ENCODE results near the gene PHETA2. TPM values are rescaled to one million over a fixed set of nuclear protein-coding genes. Genes with fewer than 3 reads are reported as not detected.
A peak's percentile ranks its signal among the peaks of the same experiment; 100 is the strongest.

The PHETA2 gene
- total and polyA plus RNA-seq, 2 of the 8 experiments (the other 6 are each of a cell fraction or from before 2014, with no cell fraction given), result 7.4 to 7.6 TPM

DNA sequence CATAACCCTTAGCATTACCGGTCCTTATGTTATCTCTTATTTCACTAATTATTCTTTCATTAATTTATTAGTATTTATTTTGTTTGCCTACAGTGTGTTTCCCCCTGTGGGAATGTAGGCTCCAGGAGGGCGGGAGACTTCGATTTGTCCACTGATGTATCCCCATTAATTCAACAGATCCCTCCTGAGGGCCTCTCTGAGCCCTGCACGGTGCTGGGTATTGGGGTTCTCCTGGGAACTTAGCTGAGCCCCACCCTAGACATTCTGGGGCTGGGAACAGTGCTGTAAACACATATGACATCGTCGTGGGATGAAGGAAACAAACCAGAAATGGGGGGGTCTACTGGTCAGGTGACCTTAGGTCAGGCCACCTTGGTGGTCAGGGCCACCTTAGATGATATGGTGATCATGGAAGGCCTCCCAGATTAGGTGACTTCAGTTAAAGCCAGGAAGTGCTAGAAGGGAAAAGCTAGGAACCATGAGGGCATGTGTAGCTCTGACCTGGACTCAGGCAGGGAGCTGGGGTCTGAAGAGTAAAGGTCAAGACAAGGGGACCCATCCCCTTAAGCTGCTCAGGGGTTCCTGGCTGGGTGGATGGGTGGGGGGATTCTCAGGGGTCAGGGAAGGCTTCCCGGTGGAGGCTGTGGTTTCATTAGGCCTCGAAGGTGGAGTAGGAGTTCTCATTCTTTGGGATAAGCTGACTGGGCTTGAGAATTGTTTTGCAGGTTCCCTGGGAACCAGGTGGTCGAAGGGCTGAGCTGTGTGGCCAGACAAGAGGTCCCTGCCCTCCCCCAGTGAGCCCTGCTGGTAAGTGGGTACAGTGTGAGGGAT is 1.0 kb downstream of the PHETA2 start:
- FAIRE-seq, result no peak

More for the DNA sequence above, 1.0 kb downstream of the PHETA2 start:
- Histone ChIP-seq H2AFZ (ENCODE audit: low read length) (no peak overlapping the region), H3K4me2 (ENCODE audit: insufficient read depth in 1 of 2, low read depth in 2 of 2, low read length in 2 of 2) (peak overlapping the region; percentile 41 to 73; a peak in 2 of 4 replicates), H4K8ac (ENCODE audit: extremely low read depth, insufficient read depth, low read length) (no peak overlapping the region), H3K14ac (ENCODE audit: insufficient read length) (no peak overlapping the region), H3K23ac (ENCODE audit: insufficient read length) (no peak overlapping the region), H3K79me2 (ENCODE audit: control insufficient read depth in 1 of 2, insufficient read depth in 2 of 2, low read length in 2 of 2) (peaks cover 0 to under 1% of the 10 kb centered on the region in 2 experiments; a peak in 1 of 4 replicates), H3K23me2 (ENCODE audit: low read depth, low read length) (peaks cover 5% of the 10 kb centered on the region), H3K56ac (replicated peaks; ENCODE audit: insufficient read length, low read depth, low read length) (no peak overlapping the region), H3K27me3 (replicated peaks in 1 of 4; ENCODE audit: control insufficient read depth in 3 of 4, extremely low read depth in 1 of 4, insufficient read depth in 3 of 4, low read length in 3 of 4) (peaks cover 0 to 9% (median 4%) of the 10 kb centered on the region in 4 experiments; a peak in 2 of 7 replicates), H3K36me3 (ENCODE audit: control insufficient read depth in 2 of 4, insufficient read depth in 4 of 4, low read length in 3 of 4) (0 out of 8 replicates have a peak, but pooled peaks cover 0 to 3% (median under 1%) of the 10 kb centered on the region in 4 experiments), H3K18ac (ENCODE audit: extremely low read depth, low read length) (no peak overlapping the region), H3K4me3 (ENCODE audit: extremely low read depth in 1 of 4, insufficient read depth in 2 of 4, low read depth in 3 of 4, low read length in 4 of 4) (peak overlapping the region in 3 of 4 experiments; percentile 45 to 60 (median 46); a peak in 6 of 8 replicates), H2BK12ac (ENCODE audit: low read depth, low read length) (no peak overlapping the region), H2BK20ac (ENCODE audit: low read length) (no peak overlapping the region), H2BK120ac (replicated peaks; ENCODE audit: low read depth, low read length) (no peak overlapping the region), H4K91ac (replicated peaks; ENCODE audit: insufficient read length, low read length) (no peak overlapping the region), H4K5ac (ENCODE audit: insufficient read length, low read depth, low read length) (no peak overlapping the region), H2BK5ac (ENCODE audit: low read depth, low read length) (no peak overlapping the region), H3K27ac (ENCODE audit: low read depth, low read length) (no peak overlapping the region), H3K4ac (replicated peaks; ENCODE audit: insufficient read length, low read depth, low read length) (no peak overlapping the region), H3K9ac (replicated peaks in 1 of 4; ENCODE audit: extremely low read depth in 1 of 4, low read depth in 3 of 4, low read length in 3 of 4) (no peak overlapping the region; a peak in 1 of 7 replicates), H2BK15ac (ENCODE audit: low read length) (peak overlapping the region; percentile 2; the same call in 1 of the 2 replicates), H2AK5ac (ENCODE audit: low read depth, low read length) (0 out of 2 replicates have a peak overlapping the region, but pooled peaks have one; percentile 7), H3K4me1 (replicated peaks in 1 of 4; ENCODE audit: control insufficient read depth in 3 of 4, insufficient read depth in 4 of 4, low read length in 3 of 4) (peaks cover 2 to 18% (median 12%) of the 10 kb centered on the region in 4 experiments), H3K79me1 (ENCODE audit: low read depth, low read length) (no peaks in the 10 kb centered on the region), H4K20me1 (replicated peaks in 1 of 2; ENCODE audit: control insufficient read depth in 1 of 2, insufficient read depth in 2 of 2, low read length in 2 of 2) (no peaks in the 10 kb centered on the region), H3K9me3 (ENCODE audit: insufficient read depth in 2 of 2, low read depth in 1 of 2, low read length in 1 of 2) (no peaks in the 10 kb centered on the region)
- CTCF ChIA-PET (ENCODE audit: partially characterized antibody), result interaction anchor here (0.6 to 2.2 kb wide), 11 partner anchors 16 to 275 kb away, joined by 3 to 11 read pairs (median 3); partner anchors contain the start of genes CCDC134, NDUFA6 and TNFRSF13C
- 91% methylated on average over 9 of the region's 9 CpGs; no CpG with 5 or more reads in 1 of the 2 experiments for WGBS, 2 experiments (ENCODE audit: extremely low coverage in 1 of 2, insufficient coverage in 1 of 2, insufficient read length in 1 of 2, insufficient replicate concordance in 2 of 2, low coverage in 1 of 2, low lambda C conversion rate in 2 of 2, missing lambda C conversion rate in 1 of 2)
- DNase-seq (ENCODE audit: low read depth in 1 of 2, low spot score in 2 of 2), result no peak
- POLR2A ChIA-PET (ENCODE audit: partially characterized antibody), result interaction anchor here (1.0 to 8.9 kb wide), 5 partner anchors 9 to 28 kb away, joined by 3 to 94 read pairs (median 5); partner anchors contain the start of gene NDUFA6
- TF ChIP-seq SUZ12 (IDR thresholded peaks at IDR 0.05; ENCODE audit: low read length) (no peak), CTBP2 (IDR thresholded peaks at IDR 0.05; ENCODE audit: borderline replicate concordance, insufficient read depth, insufficient read length, low read length) (no peak), CBX5 (IDR thresholded peaks at IDR 0.05; ENCODE audit: low read depth, low read length) (no peak), GTF2F1 (IDR thresholded peaks at IDR 0.05; ENCODE audit: borderline replicate concordance, low read depth, low read length) (no peak)

Data from H1 (cell line).